HT-29 (cell line): ENCODE measurements around the gene NCOA7. TPM values are rescaled to one million over a fixed set of nuclear protein-coding genes. Genes with fewer than 3 reads are reported as not detected.
"Not testable (repeated sequence)": the region's sequence is repeated elsewhere in the genome, so short reads cannot be mapped to it uniquely, and the experiment has no call there.

Source experiments
- DNase-seq: peaks from one replicate; pipeline ENCODE4 v3.0.0-alpha.2; 2015; ENCODE audit warnings: low spot score
- total RNA-seq: library from RNA; depleted of rRNA; stranded (reverse); fragments of >200 nt; shearing (Covaris generic); gene quantifications from 2 replicates; pipeline ENCODE4 v1.2.3, GENCODE V29; 2014

The NCOA7 gene
- total RNA-seq, 1 experiment from 2014 or later = 11.6 TPM

DNA sequence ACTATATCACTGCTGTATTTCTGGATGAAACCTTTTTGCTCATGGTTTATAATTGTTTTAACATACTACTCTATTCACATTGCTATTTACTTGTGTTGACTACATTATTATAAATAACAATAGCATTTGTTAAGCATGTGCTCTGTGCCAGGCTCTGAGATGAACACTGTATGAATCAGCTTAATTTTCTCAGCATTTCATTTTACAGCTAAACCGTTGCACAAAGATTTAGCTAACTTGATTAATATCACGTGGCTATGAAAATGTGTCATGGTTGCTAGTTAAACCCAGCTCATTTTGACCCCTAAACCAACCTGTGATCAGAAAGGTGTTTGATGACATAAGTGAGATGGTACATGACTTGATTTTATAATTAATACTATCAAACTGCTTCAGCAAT is 77.5 kb downstream of the NCOA7 start:
- no peak for DNase-seq

DNA sequence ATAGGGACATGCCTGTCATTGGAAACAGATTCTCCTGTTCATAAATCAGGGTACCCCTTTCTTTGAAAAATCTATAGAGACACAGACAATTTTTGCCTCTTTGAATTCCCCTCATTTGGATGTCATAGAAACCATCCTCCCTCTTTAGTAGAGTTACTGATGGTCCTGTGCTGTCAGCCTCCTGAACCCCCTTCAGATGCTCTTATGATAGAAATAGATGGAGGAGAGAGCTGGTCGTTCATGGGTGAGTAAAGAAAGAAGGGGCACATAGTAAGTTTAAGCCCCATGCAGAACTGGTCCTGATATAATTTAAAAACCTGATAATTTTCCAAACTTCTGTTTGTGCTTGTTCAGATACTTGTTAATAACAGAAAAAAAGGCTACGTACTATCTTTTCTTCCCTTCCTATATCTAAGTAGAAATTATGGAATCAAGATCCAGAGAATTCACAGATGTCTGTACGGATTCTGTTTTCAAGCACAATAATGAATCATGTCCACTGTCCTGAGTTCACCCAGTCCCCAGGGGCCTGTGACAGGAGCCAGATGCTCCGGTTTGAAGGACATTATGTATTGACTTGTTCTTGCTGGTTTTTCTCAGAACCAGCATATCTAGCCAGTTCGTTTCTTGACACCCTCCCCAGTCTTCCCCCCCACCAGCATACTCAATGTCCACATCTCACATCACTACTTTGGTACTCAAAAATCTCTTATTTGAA is 78.1 kb downstream of the NCOA7 start:
- no peak for DNase-seq

DNA sequence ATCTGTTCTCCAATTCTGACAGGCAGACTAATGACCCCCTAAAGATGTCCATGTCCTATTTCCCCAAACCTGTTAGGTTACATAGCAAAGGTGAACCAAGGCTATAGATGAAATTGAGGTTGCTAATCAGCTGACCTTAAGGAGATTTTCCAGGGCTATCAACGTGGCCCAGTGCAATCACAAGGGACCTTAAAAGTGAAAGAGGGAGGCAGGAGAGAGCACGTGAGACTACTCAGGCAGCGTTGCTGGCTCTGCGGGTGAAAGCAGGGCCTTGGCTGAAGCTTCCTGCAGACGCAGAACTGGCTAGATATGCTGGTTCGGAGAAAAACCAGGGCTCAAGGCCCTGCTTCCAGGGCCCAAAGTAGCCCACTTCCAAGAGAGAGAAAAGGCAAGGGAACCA is 78.7 kb downstream of the NCOA7 start:
- DNase-seq = no peak

DNA sequence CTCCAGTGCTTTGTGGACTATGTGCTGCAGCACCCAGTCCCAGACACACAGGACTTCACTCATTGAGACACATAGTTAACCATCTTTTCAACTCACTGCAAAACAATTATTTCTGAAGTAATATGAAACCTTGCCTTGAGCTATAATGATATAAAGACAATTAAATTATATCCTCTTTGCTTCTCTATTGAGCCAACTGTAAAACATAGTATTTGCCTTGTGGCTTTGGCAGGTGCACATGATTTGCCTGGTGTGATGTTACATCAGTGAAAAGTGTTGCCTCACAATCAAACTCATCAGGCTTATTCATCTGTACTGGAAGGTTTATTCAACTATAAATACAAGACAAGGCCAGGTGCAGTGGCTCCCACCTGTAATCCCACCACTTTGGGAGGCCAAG is 80.6 kb downstream of the NCOA7 start:
- DNase-seq = no peak

DNA sequence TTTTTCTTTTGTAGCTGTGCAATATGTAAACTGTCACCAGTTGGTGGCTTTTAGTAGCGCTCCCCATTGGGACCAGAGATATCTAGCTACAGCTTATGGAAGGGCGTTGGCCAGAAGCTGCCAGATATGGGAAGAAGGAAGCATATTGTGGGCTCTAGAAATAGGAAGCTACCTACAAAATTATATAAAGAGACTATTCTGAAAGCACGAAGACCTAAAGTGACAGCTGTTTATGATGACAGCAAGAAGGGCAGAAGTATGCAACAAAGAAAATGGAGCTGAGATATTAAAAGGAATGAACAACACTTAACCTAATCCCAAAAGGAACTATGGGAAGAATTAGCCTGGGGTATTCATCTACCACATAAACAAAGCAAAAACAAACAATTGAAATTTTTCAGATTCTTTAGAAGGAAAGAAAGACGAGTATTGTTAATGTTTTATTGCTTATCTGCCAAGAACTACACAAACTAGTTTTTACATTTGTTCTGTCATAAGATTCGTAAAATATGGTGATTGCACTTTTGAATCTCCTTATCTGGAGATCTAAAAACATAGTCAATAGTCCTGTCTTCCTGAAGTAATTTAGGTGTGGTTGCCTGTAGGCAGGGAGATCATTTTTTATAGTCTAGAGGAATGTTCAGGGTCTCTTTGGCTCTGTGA is 81.6 kb downstream of the NCOA7 start:
- DNase-seq = peak; percentile 19

DNA sequence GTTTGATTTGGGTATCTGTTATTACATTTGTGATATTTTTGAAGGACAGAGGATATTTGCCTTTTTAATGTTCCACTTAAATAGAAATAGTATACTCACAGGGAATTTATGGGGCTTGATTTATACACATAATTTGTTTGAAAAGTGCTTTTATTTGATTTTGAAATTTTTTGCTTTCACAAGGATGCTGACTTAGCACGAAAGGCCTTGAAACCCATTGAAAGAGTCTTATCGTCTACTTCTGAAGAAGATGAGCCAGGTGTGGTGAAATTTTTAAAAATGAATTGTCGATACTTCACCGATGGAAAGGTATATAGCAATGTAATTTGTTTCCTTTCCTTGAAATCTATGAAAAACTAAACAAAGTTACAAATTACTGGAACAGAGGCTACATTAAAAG is 91.5 kb downstream of the NCOA7 start:
- no peak for DNase-seq

DNA sequence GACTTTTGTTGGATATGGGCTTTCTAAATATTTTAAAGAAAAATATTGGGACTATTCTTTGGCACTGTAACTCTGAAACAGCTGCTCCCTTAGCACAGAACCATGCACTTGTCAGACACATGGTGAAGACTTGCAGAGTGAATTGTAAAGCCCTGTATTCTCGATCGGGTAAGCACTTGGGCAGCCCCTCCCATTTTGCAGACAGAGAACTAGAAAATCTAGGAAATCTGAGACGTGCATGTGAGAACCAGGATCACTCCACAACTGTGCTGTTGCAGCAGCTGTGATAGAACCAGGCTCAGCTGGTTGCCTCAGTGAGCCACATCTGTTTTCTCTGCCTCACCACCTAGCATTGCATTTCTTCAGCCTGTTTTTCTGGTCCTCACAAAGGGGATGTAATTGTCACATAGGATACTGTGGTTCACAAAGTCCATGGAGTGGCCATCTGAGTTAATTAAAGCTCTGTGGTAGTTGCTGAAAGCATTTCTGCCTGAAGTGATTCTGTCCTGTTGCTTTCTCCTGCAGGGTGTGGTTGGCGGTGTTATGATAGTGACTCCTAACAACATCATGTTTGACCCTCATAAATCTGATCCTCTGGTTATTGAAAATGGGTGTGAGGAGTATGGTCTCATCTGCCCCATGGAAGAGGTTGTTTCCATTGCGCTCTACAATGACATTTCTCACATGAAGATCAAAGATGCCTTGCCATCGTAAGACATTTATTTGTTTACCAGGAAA is 94.0 kb downstream of the NCOA7 start:
- DNase-seq = no peak

DNA sequence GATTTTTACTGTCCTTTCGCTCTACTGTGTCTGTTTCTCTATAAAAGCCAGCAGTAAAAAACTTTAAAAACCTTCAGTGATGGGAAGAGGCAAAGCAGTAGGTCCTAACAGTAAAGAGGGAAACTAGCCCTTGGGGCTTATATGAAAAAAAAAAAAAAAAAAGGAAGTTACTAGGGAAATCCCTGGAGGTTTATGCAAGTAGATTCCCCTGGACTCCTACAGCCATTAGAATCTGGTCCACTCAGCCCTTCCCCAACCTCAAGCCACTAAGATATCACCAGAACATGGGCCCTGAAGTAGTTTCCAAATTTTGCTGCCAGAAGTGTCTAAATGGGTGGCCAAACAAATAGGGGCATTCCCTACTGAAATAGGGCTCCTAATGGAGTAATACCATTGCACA is 95.3 kb downstream of the NCOA7 start:
- DNase-seq = no peak

DNA sequence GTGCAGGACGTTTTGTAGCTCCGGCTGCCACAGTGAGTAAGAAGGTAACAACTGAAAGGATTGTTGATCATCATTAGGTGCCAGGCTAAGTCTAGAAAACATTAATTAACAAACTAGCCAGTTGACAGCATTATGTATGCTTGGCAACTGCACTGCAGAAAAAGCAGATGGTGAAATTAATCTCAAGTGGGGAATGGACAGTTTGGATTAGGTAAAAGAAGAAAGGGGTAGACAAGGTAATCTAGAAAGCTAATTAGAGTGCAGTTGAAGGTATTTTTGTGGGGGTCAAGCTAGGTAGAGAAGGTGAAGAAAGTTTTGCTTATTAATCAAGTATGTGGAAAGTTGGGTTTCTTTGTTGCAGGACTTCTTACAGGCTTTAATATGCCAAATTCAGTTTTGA is 96.2 kb downstream of the NCOA7 start:
- DNase-seq = no peak

DNA sequence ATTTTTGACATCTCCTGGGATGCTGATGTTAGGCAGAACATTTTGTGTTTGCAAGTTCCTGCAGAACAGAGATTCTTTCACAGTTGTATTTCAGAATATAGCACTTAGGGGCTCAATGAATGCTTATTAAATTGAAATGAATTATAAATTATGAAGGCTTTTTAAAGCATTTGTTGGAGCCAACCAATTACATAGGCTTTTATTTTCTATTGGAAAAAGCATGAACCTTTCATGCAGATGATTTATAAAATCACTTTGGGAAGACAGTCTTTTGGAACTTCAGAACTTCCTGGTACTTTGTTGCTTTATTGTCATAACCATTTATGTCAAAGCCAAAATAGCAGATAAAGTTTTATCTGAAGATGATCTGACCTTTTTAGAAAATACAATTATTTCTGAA is 96.6 kb downstream of the NCOA7 start:
- DNase-seq = no peak

DNA sequence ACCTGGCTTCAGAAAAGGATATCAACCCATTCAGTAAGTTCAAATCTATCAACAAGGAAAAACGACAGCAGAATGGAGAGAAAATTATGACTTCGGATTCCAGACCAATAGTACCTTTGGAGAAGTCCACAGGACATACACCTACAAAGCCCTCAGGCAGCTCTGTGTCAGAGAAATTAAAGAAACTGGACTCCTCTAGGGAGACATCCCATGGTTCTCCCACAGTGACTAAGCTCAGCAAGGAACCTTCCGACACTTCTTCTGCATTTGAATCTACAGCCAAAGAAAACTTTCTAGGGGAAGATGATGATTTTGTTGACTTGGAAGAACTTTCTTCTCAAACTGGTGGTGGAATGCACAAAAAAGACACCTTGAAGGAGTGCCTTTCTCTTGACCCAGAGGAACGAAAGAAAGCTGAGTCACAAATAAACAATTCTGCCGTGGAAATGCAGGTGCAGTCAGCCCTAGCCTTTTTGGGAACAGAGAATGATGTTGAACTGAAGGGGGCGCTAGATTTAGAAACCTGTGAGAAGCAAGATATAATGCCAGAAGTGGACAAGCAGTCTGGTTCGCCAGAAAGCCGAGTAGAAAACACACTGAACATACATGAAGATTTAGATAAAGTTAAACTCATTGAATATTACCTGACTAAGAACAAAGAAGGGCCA is 98.4 kb downstream of the NCOA7 start:
- DNase-seq = peak; percentile 57

DNA sequence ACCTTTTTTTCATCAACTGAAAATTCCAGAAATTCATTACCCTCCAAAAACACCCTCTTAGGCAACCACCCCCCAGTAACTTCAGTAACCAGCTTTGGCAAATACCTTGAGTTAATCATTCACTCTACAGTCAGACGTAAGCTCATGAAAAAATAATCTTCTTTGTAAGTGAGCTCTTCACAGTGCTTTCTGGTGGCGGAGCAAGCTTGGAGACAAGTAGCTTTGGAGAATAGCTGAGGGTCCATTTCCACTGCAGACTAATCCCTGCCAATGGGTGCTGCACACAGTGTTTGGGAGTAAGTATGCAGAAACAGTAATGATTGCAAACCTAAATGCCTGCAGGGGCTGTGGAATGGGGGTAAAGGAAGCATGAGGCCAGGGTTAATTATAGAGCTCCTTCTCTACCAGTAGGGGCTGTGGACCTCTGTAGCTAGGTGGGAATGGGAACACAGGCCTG is 109.0 kb downstream of the NCOA7 start:
- no peak for DNase-seq

DNA sequence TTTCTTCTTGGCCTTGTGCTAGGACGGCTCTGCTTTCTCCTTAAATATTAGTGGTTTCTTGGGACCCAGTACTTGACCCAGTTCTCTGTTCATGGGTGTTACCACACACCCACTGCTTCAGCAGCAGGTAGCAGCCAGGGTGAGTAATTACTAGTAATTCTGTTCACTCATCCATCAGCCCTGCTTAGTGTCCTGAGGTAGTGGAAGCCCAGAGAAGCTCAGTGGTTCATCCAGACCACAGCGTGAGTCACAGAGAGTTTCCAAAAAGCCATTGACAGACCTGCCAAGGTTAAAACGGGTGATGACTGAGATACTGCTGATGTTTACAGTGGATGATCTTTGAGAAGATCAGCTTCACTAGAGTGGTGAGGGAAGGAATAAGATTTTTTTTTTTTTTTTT is 114.1 kb downstream of the NCOA7 start:
- no peak for DNase-seq

DNA sequence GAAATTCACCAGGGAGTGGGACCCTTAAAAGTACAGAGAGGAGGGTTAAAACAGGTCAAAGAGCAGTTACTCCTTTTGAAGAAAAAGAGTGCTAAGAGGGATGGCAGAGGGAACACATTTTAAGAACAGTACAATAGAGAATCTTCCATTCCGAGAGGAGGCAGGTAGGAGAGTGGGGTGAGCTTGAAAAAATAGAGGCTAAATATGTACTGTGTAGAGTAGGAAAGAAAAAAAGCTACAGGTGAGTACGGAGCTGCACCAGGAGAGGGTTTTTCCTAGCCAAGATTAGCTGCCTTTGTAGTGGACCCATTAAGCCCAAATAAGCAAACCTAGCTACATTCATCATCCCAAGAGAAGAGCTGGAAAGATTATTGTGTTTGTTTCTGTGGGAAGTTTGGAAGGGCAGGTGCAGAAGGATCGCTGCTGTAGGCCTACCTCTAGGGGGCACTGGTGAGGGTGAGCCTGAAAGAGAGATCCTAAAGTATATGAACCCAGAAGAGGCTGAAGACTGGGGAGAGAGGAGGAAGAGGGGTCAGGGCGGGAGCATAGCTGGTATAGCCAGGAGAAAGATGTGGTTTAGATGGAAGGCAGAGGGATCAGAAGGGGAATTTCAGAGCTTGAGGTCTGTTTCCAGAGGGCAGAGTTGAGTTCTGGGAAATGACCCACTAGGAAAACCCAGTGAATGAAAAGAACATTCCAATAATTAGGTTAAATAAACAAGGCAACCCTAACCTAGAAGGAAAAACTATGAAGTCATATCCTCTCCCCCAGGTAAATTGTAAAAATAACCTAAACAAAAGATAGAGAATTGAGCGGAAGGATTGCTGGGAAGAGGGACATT is 115.6 kb downstream of the NCOA7 start:
- peak; percentile 50 for DNase-seq

DNA sequence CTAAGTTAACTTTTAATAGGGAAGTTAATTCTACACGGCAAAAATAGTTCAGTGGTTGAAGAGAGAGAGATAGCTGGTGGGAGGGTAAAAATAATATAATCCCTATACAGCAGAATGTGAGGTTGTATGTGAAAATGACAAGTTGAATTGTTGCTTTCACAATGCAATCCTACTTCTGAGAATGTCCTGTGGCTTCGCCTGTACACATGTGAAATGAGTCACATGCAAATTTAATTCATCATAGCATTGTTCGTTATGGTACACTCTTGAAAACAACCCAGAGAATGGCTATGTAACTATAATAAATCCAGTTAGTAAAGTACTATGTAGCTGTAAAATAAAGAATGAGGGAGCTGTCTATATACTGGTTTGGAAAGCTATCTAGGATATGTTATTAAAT is 119.8 kb downstream of the NCOA7 start:
- no peak for DNase-seq

DNA sequence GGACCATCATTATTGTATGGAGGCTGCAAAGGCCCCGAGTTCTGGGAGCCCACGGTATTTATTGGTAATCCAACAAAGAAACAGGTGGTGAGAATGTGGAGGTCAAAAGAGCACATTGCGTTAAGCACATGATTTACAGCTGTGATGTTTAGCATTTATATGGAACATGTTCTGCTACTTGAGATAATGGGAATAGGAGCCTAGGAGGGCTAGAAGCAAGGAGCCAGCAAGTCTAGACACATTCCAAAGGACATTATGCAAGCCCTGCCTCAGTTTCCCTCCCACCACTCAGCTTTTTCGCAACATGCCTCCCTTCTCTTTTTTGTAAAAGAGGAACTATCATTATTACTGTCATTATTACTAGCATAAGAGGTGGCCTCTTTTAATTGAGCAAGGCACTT is 120.3 kb downstream of the NCOA7 start:
- not testable (repeated sequence) for DNase-seq

DNA sequence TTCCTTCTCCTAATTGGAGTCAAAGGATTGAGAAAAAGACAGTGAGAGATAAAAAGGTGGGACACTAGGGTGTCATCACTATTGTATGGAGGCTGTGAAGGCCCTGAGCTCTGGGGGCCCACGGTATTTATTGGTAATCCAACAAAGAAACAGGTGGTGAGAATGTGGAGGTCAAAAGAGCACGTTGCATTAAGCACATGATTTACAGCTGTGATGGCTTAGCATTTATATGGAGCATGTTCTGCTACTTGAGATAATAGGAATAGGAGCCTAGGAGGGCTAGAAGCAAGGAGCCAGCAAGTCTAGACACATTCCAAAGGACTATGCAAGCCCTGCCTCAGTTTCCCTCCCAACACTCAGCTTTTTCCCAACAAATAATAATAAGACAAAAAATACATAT is 121.7 kb downstream of the NCOA7 start:
- DNase-seq = not testable (repeated sequence)

DNA sequence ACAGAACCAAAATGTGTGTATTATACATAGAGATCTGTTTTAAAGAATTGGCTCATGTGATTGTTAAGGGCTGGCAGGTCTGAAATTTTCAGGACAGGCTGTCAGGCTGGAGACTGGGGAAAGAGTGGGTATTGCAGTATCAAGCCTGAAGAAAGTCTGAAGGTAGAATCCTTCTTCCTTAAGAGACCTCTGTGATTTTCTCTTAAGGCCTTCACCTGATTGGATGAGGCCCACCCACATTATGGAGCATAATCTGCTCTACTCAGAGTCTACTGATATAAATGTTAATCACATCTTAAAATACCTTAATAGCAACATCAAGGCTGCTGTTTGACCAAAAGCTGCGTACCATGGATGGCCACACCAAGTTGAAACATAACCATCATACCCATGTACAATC is 122.4 kb downstream of the NCOA7 start:
- no peak for DNase-seq

DNA sequence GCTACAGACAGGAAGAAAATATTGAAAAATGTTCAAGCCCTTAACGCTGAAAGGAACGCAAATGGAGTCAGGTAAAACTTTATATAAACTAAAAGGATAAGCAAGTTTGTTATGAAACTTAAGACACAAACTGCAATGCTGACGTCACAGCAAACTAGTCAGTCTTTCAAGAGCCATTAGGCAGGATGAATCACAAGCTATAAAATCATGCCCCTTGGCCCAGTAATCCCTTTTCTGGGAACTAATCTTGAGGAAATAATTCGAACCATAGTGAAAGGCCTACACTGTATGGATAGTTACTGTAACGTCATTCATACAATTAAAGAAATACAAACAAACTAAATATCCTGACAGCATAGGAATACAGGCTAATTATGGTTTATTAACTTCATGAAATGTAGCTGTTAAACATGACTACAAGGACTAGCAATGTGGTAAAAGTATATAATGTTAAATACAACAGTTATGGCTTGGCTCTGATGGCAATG is 123.1 kb downstream of the NCOA7 start:
- DNase-seq = peak; percentile 88

DNA sequence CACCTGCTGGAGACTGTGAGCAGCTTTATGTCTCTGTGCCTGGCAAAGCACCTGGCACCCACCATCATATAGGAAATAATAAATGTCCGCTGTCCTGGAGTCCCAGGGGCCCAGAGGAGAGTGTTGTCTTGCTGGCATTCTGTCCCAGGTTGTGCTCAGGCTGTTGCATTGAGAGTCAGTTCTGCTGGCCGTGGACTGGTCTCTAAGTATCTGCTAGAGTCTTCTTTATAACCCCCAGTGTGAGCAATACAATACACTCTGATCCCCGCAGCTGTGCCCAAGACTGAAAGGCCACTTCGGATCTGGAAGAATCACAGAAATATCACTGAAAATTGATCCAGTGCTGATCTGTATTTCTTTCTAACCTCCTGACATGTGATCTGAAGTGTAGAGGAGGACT is 127.5 kb downstream of the NCOA7 start:
- no peak for DNase-seq
